Mesendoderm (in vitro differentiated cells): ENCODE data around the gene SND1.

Source experiments
- DNase-seq: peaks from one replicate; pipeline ENCODE4 v3.0.0; 2013
- H2AK5ac ChIP-seq: 2 replicates; pipeline ENCODE4 v1.6.1; 2013; ENCODE audit warnings: low read length, inconsistent platforms
- H2BK120ac ChIP-seq: 2 replicates; pipeline ENCODE4 v1.6.1; 2013; ENCODE audit warnings: low read depth, mild to moderate bottlenecking, low read length, moderate library complexity, mixed read lengths
- H2BK15ac ChIP-seq: replicated peaks from 2 replicates; pipeline ENCODE4 v1.6.1; 2013; ENCODE audit warnings: low read depth, mild to moderate bottlenecking, moderate library complexity
- H2BK5ac ChIP-seq: 2 replicates; pipeline ENCODE4 v1.6.1; 2013; ENCODE audit warnings: low read length, inconsistent platforms
- H3K18ac ChIP-seq: 2 replicates; pipeline ENCODE4 v1.6.1; 2013; ENCODE audit warnings: mild to moderate bottlenecking, low read length, mixed read lengths
- H3K23ac ChIP-seq: one replicate; pipeline ENCODE4 v1.6.1; 2013; ENCODE audit warnings: low read length
- H3K27ac ChIP-seq: 2 replicates; pipeline ENCODE4 v1.5.1; 2013; ENCODE audit warnings: low read depth, mild to moderate bottlenecking, inconsistent platforms, low read length, moderate library complexity
- H3K27me3 ChIP-seq: 2 replicates; pipeline ENCODE4 v1.6.1; 2013; ENCODE audit warnings: low read length, control low read depth, mild to moderate bottlenecking, inconsistent platforms; ENCODE audit not compliant: insufficient read depth, poor library complexity
- H3K36me3 ChIP-seq: 2 replicates; pipeline ENCODE4 v1.6.1; 2013; ENCODE audit warnings: low read length, inconsistent platforms; ENCODE audit not compliant: control insufficient read depth, insufficient read depth
- H3K4ac ChIP-seq: one replicate; pipeline ENCODE4 v1.6.1; 2013; ENCODE audit warnings: low read depth, mild to moderate bottlenecking, low read length, moderate library complexity
- H3K4me1 ChIP-seq: 2 replicates; pipeline ENCODE4 v1.6.1; 2013; ENCODE audit warnings: low read depth, low read length, inconsistent platforms; ENCODE audit not compliant: control insufficient read depth
- H3K4me2 ChIP-seq: 2 replicates; pipeline ENCODE4 v1.6.1; 2013; ENCODE audit warnings: low read length
- H3K4me3 ChIP-seq: 2 replicates; pipeline ENCODE4 v1.5.1; 2013; ENCODE audit warnings: mild to moderate bottlenecking, low read length
- H3K56ac ChIP-seq: one replicate; pipeline ENCODE4 v1.6.1; 2013; ENCODE audit warnings: low read length
- H3K79me1 ChIP-seq: 2 replicates; pipeline ENCODE4 v1.6.1; 2013; ENCODE audit warnings: low read length, inconsistent platforms
- H3K79me2 ChIP-seq: 2 replicates; pipeline ENCODE4 v1.6.1; 2013; ENCODE audit warnings: mild to moderate bottlenecking, low read length; ENCODE audit not compliant: control insufficient read depth, insufficient read depth
- H3K9ac ChIP-seq: 2 replicates; pipeline ENCODE4 v1.6.1; 2013; ENCODE audit warnings: low read length, inconsistent platforms
- H4K5ac ChIP-seq: one replicate; pipeline ENCODE4 v1.6.1; 2013; ENCODE audit warnings: low read length
- H4K8ac ChIP-seq: one replicate; pipeline ENCODE4 v1.6.1; 2013; ENCODE audit warnings: low read depth, mild to moderate bottlenecking, control low read depth, low read length, moderate library complexity
- whole genome bisulfite sequencing: extraction: QIAGEN DNeasy Blood & Tissue Kit; methylation state at CpG from one replicate; pipeline ENCODE4 v1.1.7; 2013; ENCODE audit warnings: low lambda C conversion rate, missing lambda C conversion rate; ENCODE audit not compliant: insufficient coverage; ENCODE audit errors: extremely low coverage; 5-methylcytosine and 5-hydroxymethylcytosine counted together

SND1 gene

DNA sequence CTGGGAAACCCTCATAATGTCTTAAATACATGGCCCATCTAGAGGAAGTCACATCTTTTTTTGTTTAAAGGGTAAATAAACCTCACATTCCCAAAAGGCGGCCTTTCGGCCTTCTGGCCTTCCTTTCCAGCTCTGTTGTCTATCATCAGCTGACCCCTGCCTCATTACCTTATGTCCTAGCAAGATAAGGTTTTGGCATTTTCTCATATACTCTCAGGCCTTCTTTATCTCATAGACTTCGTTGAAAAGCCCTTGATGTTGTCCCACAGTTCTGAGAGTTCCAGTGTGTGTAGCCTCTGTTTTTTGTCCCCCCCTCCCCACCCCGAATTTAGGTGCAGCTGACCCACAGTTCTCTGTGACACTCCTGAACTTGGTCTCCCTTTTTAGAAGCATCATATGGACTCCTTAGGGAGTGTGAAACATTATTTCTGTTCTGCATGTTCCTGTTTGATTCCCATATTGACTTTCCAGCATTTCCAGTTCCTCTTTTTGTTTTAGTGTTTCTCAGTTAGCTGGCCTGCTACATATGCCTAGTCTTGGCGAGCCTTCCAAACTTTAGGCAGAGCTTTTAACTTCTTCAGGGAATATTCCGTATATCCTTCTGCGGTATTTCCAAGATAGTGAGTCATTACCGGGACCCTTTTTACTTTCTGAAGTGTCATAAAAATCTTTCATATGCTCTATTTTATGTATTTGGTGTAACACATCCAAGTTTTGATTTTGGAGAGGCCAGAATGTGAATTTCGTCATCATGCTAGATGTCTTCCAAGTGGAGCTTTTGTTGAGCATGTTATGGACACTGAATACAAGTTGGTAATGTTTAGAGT is 240.7 kb downstream of the SND1 start:
- no peak overlapping the region for H2AK5ac ChIP-seq
- peaks cover 9% of the 10 kb centered on the region for H3K79me1 ChIP-seq
- DNase-seq: no peak
- no CpG with 5 or more reads among the region's 9 CpGs for WGBS
- no peak overlapping the region for H3K23ac ChIP-seq
- H4K5ac ChIP-seq: no peak overlapping the region
- H3K4me2 ChIP-seq: no peak overlapping the region
- H3K4me3 ChIP-seq: no peak overlapping the region
- no peak overlapping the region for H3K27ac ChIP-seq
- no peak overlapping the region for H3K4ac ChIP-seq
- no peak overlapping the region for H2BK120ac ChIP-seq
- no peak overlapping the region for H2BK5ac ChIP-seq
- H3K27me3 ChIP-seq: no peaks in the 10 kb centered on the region
- H2BK15ac ChIP-seq: no peak overlapping the region
- no peak overlapping the region for H4K8ac ChIP-seq
- H3K18ac ChIP-seq: no peak overlapping the region
- no peak overlapping the region for H3K9ac ChIP-seq
- no peaks in the 10 kb centered on the region for H3K79me2 ChIP-seq
- H3K4me1 ChIP-seq: peaks cover 16% of the 10 kb centered on the region
- H3K36me3 ChIP-seq: peaks cover 2% of the 10 kb centered on the region
- H3K56ac ChIP-seq: no peak overlapping the region

DNA sequence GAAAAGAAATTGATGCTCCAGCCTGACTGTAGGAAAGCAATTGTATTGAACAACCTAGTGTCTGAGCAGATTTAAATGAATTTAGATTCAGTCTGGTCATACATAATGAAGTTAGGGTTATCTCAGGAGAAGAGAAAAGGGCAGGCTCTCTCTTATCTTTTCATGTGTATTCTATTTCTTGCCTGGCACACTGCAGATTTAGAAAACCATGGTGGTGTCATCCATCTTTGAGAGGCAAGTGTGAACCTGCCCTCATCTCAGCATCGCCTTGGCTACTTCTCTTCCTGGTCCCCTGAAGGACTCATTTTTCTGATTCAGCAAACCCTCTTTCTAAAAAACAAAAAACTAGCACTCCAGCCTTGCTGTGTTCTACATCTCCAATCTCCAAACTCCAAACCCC is 241.6 kb downstream of the SND1 start:
- no peak overlapping the region for H2BK120ac ChIP-seq
- H3K4me1 ChIP-seq: peaks cover 16% of the 10 kb centered on the region
- no peak overlapping the region for H4K8ac ChIP-seq
- no peaks in the 10 kb centered on the region for H3K79me2 ChIP-seq
- H3K79me1 ChIP-seq: peaks cover 10% of the 10 kb centered on the region
- no peak overlapping the region for H3K4ac ChIP-seq
- H3K23ac ChIP-seq: no peak overlapping the region
- H3K27me3 ChIP-seq: no peaks in the 10 kb centered on the region
- H3K4me2 ChIP-seq: no peak overlapping the region
- DNase-seq: no peak
- no peak overlapping the region for H3K27ac ChIP-seq
- no peaks in the 10 kb centered on the region for H3K36me3 ChIP-seq
- H3K56ac ChIP-seq: no peak overlapping the region
- no peak overlapping the region for H2BK15ac ChIP-seq
- no peak overlapping the region for H3K18ac ChIP-seq
- no peak overlapping the region for H2BK5ac ChIP-seq
- no peak overlapping the region for H4K5ac ChIP-seq
- no peak overlapping the region for H2AK5ac ChIP-seq
- no CpG with 5 or more reads among the region's 1 CpG for WGBS
- H3K4me3 ChIP-seq: no peak overlapping the region
- H3K9ac ChIP-seq: no peak overlapping the region

DNA sequence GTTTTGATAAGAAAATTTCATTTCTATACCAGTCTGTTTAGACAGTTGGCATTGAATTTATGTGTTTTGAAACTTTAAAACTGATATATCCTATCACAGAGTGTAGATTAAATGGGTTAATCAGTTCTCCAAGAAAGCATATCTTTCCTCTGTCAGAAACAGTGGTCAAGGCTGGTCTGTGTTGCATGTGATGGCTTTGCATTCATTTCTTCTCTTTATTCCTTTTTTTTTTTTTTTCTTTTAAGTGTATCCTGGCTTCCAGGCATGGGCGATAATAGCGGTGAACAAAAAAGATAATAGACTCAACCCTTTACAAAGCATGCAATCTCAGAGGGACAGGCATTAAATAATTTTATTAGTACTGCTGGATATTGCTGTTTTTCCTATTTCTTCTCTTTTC is 242.6 kb downstream of the SND1 start:
- Histone ChIP-seq H3K4ac (no peak overlapping the region), H3K4me3 (no peak overlapping the region), H3K79me2 (no peaks in the 10 kb centered on the region), H3K23ac (no peak overlapping the region), H2BK5ac (no peak overlapping the region), H4K5ac (no peak overlapping the region), H2BK15ac (no peak overlapping the region), H2BK120ac (no peak overlapping the region), H3K56ac (no peak overlapping the region), H2AK5ac (no peak overlapping the region), H3K9ac (no peak overlapping the region), H3K4me2 (no peak overlapping the region), H3K27ac (no peak overlapping the region), H3K18ac (no peak overlapping the region), H3K79me1 (peaks cover 11% of the 10 kb centered on the region), H3K36me3 (no peaks in the 10 kb centered on the region), H3K27me3 (no peaks in the 10 kb centered on the region), H3K4me1 (peaks cover 18% of the 10 kb centered on the region), H4K8ac (no peak overlapping the region)
- WGBS: no CpG with 5 or more reads among the region's 2 CpGs
- no peak for DNase-seq

DNA sequence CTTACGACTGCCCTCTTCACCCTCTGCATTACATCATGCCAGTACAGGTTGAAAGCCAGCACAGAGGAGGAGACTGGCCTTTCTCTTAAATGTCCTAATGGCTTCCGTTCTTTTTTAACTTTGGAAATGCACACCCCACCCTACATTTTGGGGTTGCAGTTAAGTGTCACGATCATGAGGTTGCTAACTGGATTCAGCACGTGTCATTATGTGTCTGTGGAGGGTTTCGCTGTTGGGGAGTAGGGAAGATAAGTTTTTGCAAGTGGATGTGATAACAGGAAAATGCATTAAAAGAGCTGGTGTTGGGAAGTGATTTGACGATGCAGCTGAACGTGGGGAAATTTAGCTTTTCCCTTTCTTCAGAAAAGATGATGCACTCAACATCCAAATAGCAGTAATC is 243.4 kb downstream of the SND1 start:
- Histone ChIP-seq H2BK120ac (no peak overlapping the region), H3K23ac (no peak overlapping the region), H3K9ac (no peak overlapping the region), H3K4ac (no peak overlapping the region), H2AK5ac (no peak overlapping the region), H3K79me2 (no peaks in the 10 kb centered on the region), H4K5ac (no peak overlapping the region), H3K18ac (no peak overlapping the region), H4K8ac (no peak overlapping the region), H3K36me3 (no peaks in the 10 kb centered on the region), H2BK15ac (no peak overlapping the region), H2BK5ac (no peak overlapping the region), H3K4me1 (peaks cover 20% of the 10 kb centered on the region), H3K27ac (no peak overlapping the region), H3K4me3 (no peak overlapping the region), H3K4me2 (no peak overlapping the region), H3K56ac (peak overlapping the region; percentile 5), H3K79me1 (peaks cover 10% of the 10 kb centered on the region), H3K27me3 (no peaks in the 10 kb centered on the region)
- no peak for DNase-seq
- WGBS: no CpG with 5 or more reads among the region's 7 CpGs

DNA sequence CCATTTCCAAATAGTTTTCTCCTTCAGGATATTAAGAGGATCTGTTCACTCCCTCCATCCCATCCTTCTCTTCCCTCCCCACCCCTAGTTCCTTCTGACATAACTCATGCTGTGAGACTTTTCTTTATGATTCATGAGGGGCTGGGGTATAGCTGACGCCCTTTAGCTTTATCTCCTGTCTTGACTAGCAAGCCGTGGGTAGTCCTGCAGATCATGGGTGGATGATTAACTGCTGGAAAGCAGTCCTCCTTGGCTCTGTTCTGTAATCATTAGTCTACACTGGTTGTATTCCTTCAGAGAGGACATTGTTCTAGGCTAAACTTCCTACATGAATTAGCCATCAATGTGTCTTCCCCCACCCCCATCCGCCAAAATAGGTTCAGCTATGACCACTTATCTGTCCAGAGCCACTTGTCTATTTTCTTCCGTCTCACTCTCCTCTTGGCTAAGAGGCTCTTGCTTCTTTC is 243.9 kb downstream of the SND1 start:
- Histone ChIP-seq H2BK5ac (no peak overlapping the region), H2BK120ac (no peak overlapping the region), H3K18ac (no peak overlapping the region), H4K5ac (no peak overlapping the region), H3K4ac (no peak overlapping the region), H3K23ac (no peak overlapping the region), H3K4me1 (peaks cover 22% of the 10 kb centered on the region), H3K27me3 (no peaks in the 10 kb centered on the region), H3K4me2 (no peak overlapping the region), H3K56ac (no peak overlapping the region), H3K27ac (no peak overlapping the region), H3K79me2 (no peaks in the 10 kb centered on the region), H4K8ac (no peak overlapping the region), H3K9ac (no peak overlapping the region), H3K36me3 (no peaks in the 10 kb centered on the region), H2AK5ac (no peak overlapping the region), H2BK15ac (no peak overlapping the region), H3K4me3 (no peak overlapping the region), H3K79me1 (peaks cover 10% of the 10 kb centered on the region)
- no peak for DNase-seq
- no CpG with 5 or more reads among the region's 4 CpGs for WGBS

DNA sequence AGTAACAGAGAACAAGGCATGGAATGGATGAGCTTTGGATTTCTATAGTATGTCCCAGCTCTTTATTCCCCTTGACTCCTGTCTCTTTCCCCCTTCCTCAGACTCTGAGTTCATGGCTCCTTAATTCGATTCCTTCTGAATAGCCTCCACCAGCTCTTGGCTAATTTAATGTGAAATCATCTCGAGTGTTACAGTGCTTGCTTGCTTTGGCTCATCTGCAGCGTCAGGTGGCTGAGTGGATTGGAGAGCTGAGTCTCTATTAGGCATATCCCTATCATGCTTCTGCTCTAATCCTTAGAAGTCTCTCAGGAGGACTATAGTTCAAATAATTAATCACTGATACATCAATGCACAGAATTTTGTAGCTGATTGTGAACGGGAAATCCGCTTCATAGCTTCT is 244.7 kb downstream of the SND1 start:
- H3K4me1 ChIP-seq: peaks cover 23% of the 10 kb centered on the region
- no CpG with 5 or more reads among the region's 5 CpGs for WGBS

More for the DNA sequence above, 244.7 kb downstream of the SND1 start:
- H3K4me2 ChIP-seq: no peak overlapping the region
- peaks cover 14% of the 10 kb centered on the region for H3K79me1 ChIP-seq
- no peak overlapping the region for H4K8ac ChIP-seq
- H2BK120ac ChIP-seq: no peak overlapping the region
- H3K4me3 ChIP-seq: no peak overlapping the region
- no peaks in the 10 kb centered on the region for H3K36me3 ChIP-seq
- H3K18ac ChIP-seq: no peak overlapping the region
- H3K4ac ChIP-seq: no peak overlapping the region
- H3K23ac ChIP-seq: no peak overlapping the region
- H2BK5ac ChIP-seq: no peak overlapping the region
- H3K56ac ChIP-seq: no peak overlapping the region
- no peak overlapping the region for H4K5ac ChIP-seq
- H2BK15ac ChIP-seq: no peak overlapping the region
- no peak overlapping the region for H3K9ac ChIP-seq
- no peak overlapping the region for H2AK5ac ChIP-seq
- DNase-seq: no peak
- no peaks in the 10 kb centered on the region for H3K27me3 ChIP-seq
- no peaks in the 10 kb centered on the region for H3K79me2 ChIP-seq
- H3K27ac ChIP-seq: no peak overlapping the region
